ENCODE data around the gene SLC16A9. TPM values are rescaled to one million over a fixed set of nuclear protein-coding genes. Genes with fewer than 3 reads are reported as not detected.
"Not testable (repeated sequence)": the region's sequence is repeated elsewhere in the genome, so short reads cannot be mapped to it uniquely, and the experiment has no call there.

SLC16A9 gene
- total and polyA plus RNA-seq, 8 donors = 1.5 to 45.9 (median 41.4) TPM

GRCh38 chr10:59741583-59741982, 31.9 kb upstream of the SLC16A9 start:
- H3K36me3 ChIP-seq = no peaks in the 10 kb centered on the region
- DNase-seq (no peak), ATAC-seq (no peak)
- TF ChIP-seq CTCF (IDR thresholded peaks at IDR 0.05) = no peak
- H3K4me3 ChIP-seq = no peak overlapping the region
- no peak overlapping the region for H3K27ac ChIP-seq
- intact Hi-C loops (cut with DNase I) = no loop called here
- H3K9me3 ChIP-seq = peaks cover 0 to 3% of the 10 kb centered on the region in 2 donors
- no peaks in the 10 kb centered on the region for H3K4me1 ChIP-seq
- H3K27me3 ChIP-seq = peaks cover 0 to 3% of the 10 kb centered on the region in 2 donors

- Histone ChIP-seq H3K27me3 (peaks cover 0 to 3% of the 10 kb centered on the region in 2 donors), H3K4me3 (no peak overlapping the region), H3K27ac (no peak overlapping the region), H3K4me1 (no peaks in the 10 kb centered on the region), H3K9me3 (peaks cover 0 to 3% of the 10 kb centered on the region in 2 donors), H3K36me3 (no peaks in the 10 kb centered on the region)
- intact Hi-C loops (cut with DNase I) = no loop called here
- DNase-seq = no peak
- no peak for TF ChIP-seq CTCF (IDR thresholded peaks at IDR 0.05)
- ATAC-seq = no peak
Observed at GRCh38 chr10:59741048-59741447, 31.4 kb upstream of the SLC16A9 start.

GRCh38 chr10:59736749-59737148, 27.1 kb upstream of the SLC16A9 start:
- Histone ChIP-seq H3K9me3 (no peaks in the 10 kb centered on the region), H3K4me1 (no peaks in the 10 kb centered on the region), H3K36me3 (no peaks in the 10 kb centered on the region), H3K4me3 (no peak overlapping the region), H3K27me3 (peaks cover 0 to 3% of the 10 kb centered on the region in 2 donors), H3K27ac (no peak overlapping the region)
- intact Hi-C loops (cut with DNase I) = no loop called here
- DNase-seq (no peak), ATAC-seq (no peak)
- no peak for TF ChIP-seq CTCF (IDR thresholded peaks at IDR 0.05)

- no peak overlapping the region for H3K4me3 ChIP-seq
- H3K27ac ChIP-seq = no peak overlapping the region
- H3K36me3 ChIP-seq = no peaks in the 10 kb centered on the region
- no peak for ATAC-seq
- no peaks in the 10 kb centered on the region for H3K9me3 ChIP-seq
- H3K4me1 ChIP-seq = no peaks in the 10 kb centered on the region
- H3K27me3 ChIP-seq = peaks cover 0 to 3% of the 10 kb centered on the region in 2 donors
- no peak for TF ChIP-seq CTCF (IDR thresholded peaks at IDR 0.05)
- no peak for DNase-seq
- intact Hi-C loops (cut with DNase I) = no loop called here
Observed at GRCh38 chr10:59735296-59735695, 25.6 kb upstream of the SLC16A9 start.

- H3K27me3 ChIP-seq = no peaks in the 10 kb centered on the region
- no peak overlapping the region for H3K4me3 ChIP-seq
- intact Hi-C loops (cut with DNase I) = no loop called here
- no peak for TF ChIP-seq CTCF (IDR thresholded peaks at IDR 0.05)
- ATAC-seq (no peak), DNase-seq (no peak)
- no peaks in the 10 kb centered on the region for H3K36me3 ChIP-seq
- no peak overlapping the region for H3K27ac ChIP-seq
- H3K4me1 ChIP-seq = no peaks in the 10 kb centered on the region
- H3K9me3 ChIP-seq = no peaks in the 10 kb centered on the region
Observed at GRCh38 chr10:59734014-59734462, 24.4 kb upstream of the SLC16A9 start.

GRCh38 chr10:59733321-59734013, 23.8 kb upstream of the SLC16A9 start:
- intact Hi-C loops (cut with DNase I); ATAC-seq; DNase-seq; H3K36me3 ChIP-seq; H3K4me3 ChIP-seq; H3K27me3 ChIP-seq; H3K9me3 ChIP-seq; H3K27ac ChIP-seq; H3K4me1 ChIP-seq: not testable (repeated sequence)

- H3K27ac ChIP-seq; H3K36me3 ChIP-seq; H3K4me3 ChIP-seq; H3K27me3 ChIP-seq; ATAC-seq; H3K4me1 ChIP-seq; intact Hi-C loops (cut with DNase I); DNase-seq; H3K9me3 ChIP-seq: not testable (repeated sequence)
Observed at GRCh38 chr10:59732849-59733248, 23.2 kb upstream of the SLC16A9 start.

- ATAC-seq; H3K4me3 ChIP-seq; H3K36me3 ChIP-seq; H3K4me1 ChIP-seq; H3K27me3 ChIP-seq; H3K9me3 ChIP-seq; intact Hi-C loops (cut with DNase I); DNase-seq; H3K27ac ChIP-seq: not testable (repeated sequence)
Observed at GRCh38 chr10:59729167-59729566, 19.5 kb upstream of the SLC16A9 start.

Measured in left lung (tissue), 10 donors.